ENCODE measurements around the gene SCN9A. TPM values are rescaled to one million over a fixed set of nuclear protein-coding genes. Genes with fewer than 3 reads are reported as not detected.

The SCN9A gene
- polyA plus RNA-seq, 1 donor from 2014 or later, result 10.4 TPM

- Histone ChIP-seq H3K27ac (ENCODE audit: low read length) (no peak overlapping the region), H3F3A (ENCODE audit: insufficient read depth, low read length, poor library complexity, severe bottlenecking) (peaks cover 3% of the 10 kb centered on the region), H3K79me2 (replicated peaks; ENCODE audit: insufficient read depth, low read length) (no peaks in the 10 kb centered on the region), H2AFZ (ENCODE audit: low read depth, low read length) (no peak overlapping the region), H3K27me3 (ENCODE audit: insufficient read depth, low read depth, low read length) (peaks cover 8% of the 10 kb centered on the region), H3K4me3 (ENCODE audit: low read length) (peak overlapping the region; percentile 36), H4K20me1 (ENCODE audit: insufficient read depth) (no peaks in the 10 kb centered on the region), H3K9me3 (ENCODE audit: low read length) (no peaks in the 10 kb centered on the region), H3K9ac (ENCODE audit: low read length) (no peak overlapping the region), H3K9me2 (ENCODE audit: insufficient read depth, low read length) (no peaks in the 10 kb centered on the region), H3K36me3 (ENCODE audit: insufficient read depth, low read length) (no peaks in the 10 kb centered on the region), H3K4me2 (ENCODE audit: low read length) (no peak overlapping the region)
- TF ChIP-seq RAD21 (conservative IDR thresholded peaks at IDR 0.05), result no peak
- TF ChIP-seq EP300 (conservative IDR thresholded peaks at IDR 0.05; ENCODE audit: poor library complexity, severe bottlenecking), result no peak
- no peak for TF ChIP-seq REST (IDR thresholded peaks at IDR 0.05; ENCODE audit: borderline replicate concordance)
- no peak for TF ChIP-seq EZH2 (IDR thresholded peaks at IDR 0.05; ENCODE audit: borderline replicate concordance, insufficient read depth, low read length, poor library complexity, severe bottlenecking)
- TF ChIP-seq SMC3 (conservative IDR thresholded peaks at IDR 0.05; ENCODE audit: poor library complexity), result no peak
- TF ChIP-seq POLR2AphosphoS5 (IDR thresholded peaks at IDR 0.05), result no peak
- TF ChIP-seq CTCF (IDR thresholded peaks at IDR 0.05; ENCODE audit: poor library complexity, severe bottlenecking), result no peak
- no peak for TF ChIP-seq TAF1 (IDR thresholded peaks at IDR 0.05; ENCODE audit: low read depth)
Observed at GRCh38 chr2:166373539-166373938, 2.2 kb downstream of the SCN9A start.

DNA sequence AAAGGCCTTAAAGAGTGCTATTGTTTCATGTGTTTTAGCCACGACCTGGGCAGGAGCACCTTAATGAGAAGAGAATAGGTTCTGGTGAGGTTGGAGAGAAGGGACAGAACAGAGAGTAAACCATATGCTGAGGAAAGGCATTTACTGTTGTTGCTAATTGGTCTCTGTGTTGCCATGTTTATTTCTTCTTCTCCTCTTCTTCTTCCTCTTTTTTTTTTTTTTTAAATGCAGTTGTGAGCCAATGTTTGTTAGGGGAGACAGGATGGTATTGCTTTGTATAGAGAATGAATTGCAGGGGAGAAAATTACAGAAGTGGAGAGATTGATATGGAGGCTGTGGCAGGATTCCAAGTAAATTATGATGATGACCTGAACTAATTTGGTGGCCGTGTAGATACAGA, 2.6 kb downstream of the SCN9A start:
- H3K27ac ChIP-seq (ENCODE audit: low read length), result no peak overlapping the region

More for the DNA sequence above, 2.6 kb downstream of the SCN9A start:
- Histone ChIP-seq H4K20me1 (ENCODE audit: insufficient read depth) (no peaks in the 10 kb centered on the region), H3K9me3 (ENCODE audit: low read length) (no peaks in the 10 kb centered on the region), H3K9me2 (ENCODE audit: insufficient read depth, low read length) (no peaks in the 10 kb centered on the region), H3K9ac (ENCODE audit: low read length) (no peak overlapping the region), H3K27me3 (ENCODE audit: insufficient read depth, low read depth, low read length) (peaks cover 8% of the 10 kb centered on the region), H3K4me3 (ENCODE audit: low read length) (no peak overlapping the region), H2AFZ (ENCODE audit: low read depth, low read length) (no peak overlapping the region), H3F3A (ENCODE audit: insufficient read depth, low read length, poor library complexity, severe bottlenecking) (peaks cover 3% of the 10 kb centered on the region), H3K4me2 (ENCODE audit: low read length) (no peak overlapping the region), H3K36me3 (ENCODE audit: insufficient read depth, low read length) (no peaks in the 10 kb centered on the region), H3K79me2 (replicated peaks; ENCODE audit: insufficient read depth, low read length) (no peaks in the 10 kb centered on the region)
- TF ChIP-seq SMC3 (conservative IDR thresholded peaks at IDR 0.05; ENCODE audit: poor library complexity) (no peak), TAF1 (IDR thresholded peaks at IDR 0.05; ENCODE audit: low read depth) (no peak), MXI1 (conservative IDR thresholded peaks at IDR 0.05; ENCODE audit: poor library complexity, severe bottlenecking) (no peak), POLR2AphosphoS5 (IDR thresholded peaks at IDR 0.05) (no peak), EZH2 (IDR thresholded peaks at IDR 0.05; ENCODE audit: borderline replicate concordance, insufficient read depth, low read length, poor library complexity, severe bottlenecking) (no peak), REST (IDR thresholded peaks at IDR 0.05; ENCODE audit: borderline replicate concordance) (no peak)
